ENCODE data around the gene MT1HL1.

- no peak for TF ChIP-seq CTCF (IDR thresholded peaks at IDR 0.05; ENCODE audit: low read length)
- TF ChIP-seq EZH2 (IDR thresholded peaks at IDR 0.05; ENCODE audit: borderline replicate concordance, low read length): no peak
These were observed 8.1 kb upstream of the MT1HL1 start for GRCh38 chr1:237012361-237012760.
